Endodermal cell (in vitro differentiated cells): ENCODE data around the gene CSF1. TPM values are rescaled to one million over a fixed set of nuclear protein-coding genes. Genes with fewer than 3 reads are reported as not detected.

Experiments
- DNase-seq: peaks from one replicate; pipeline ENCODE4 v3.0.0-alpha.2; 2017
- H3K27ac ChIP-seq: 2 replicates; pipeline ENCODE4 v1.5.1; 2013; ENCODE audit warnings: mild to moderate bottlenecking, low read depth, low read length, moderate library complexity
- H3K27me3 ChIP-seq: 2 replicates; pipeline ENCODE4 v1.6.1; 2013; ENCODE audit warnings: mild to moderate bottlenecking, low read length, moderate library complexity; ENCODE audit not compliant: insufficient read depth, control insufficient read depth, poor library complexity, severe bottlenecking
- H3K36me3 ChIP-seq: 2 replicates; pipeline ENCODE4 v1.7.0; 2013; ENCODE audit warnings: mild to moderate bottlenecking, low read length, moderate library complexity; ENCODE audit not compliant: control insufficient read depth, insufficient read depth
- H3K4me1 ChIP-seq: one replicate; pipeline ENCODE4 v1.7.0; 2013; ENCODE audit warnings: low read length; ENCODE audit not compliant: control insufficient read depth, insufficient read depth
- H3K4me3 ChIP-seq: 2 replicates; pipeline ENCODE4 v1.5.1; 2013; ENCODE audit warnings: mild to moderate bottlenecking, low read length, moderate library complexity
- H3K9ac ChIP-seq: 2 replicates; pipeline ENCODE4 v1.6.1; 2013; ENCODE audit warnings: mild to moderate bottlenecking, low read length, moderate library complexity; ENCODE audit not compliant: poor library complexity, severe bottlenecking; ENCODE audit errors: extremely low read depth
- H3K9me3 ChIP-seq: 2 replicates; pipeline ENCODE4 v1.6.1; 2013; ENCODE audit warnings: mild to moderate bottlenecking, low read length, moderate library complexity; ENCODE audit not compliant: control insufficient read depth
- H3K27ac Mint-ChIP-seq: 2 replicates; pipeline ENCODE4 v1.8.0; 2020; ENCODE audit warnings: mixed read lengths
- H3K27me3 Mint-ChIP-seq: 2 replicates; pipeline ENCODE4 v1.8.0; 2021; ENCODE audit warnings: mild to moderate bottlenecking, mixed read lengths; ENCODE audit not compliant: insufficient read depth
- H3K36me3 Mint-ChIP-seq: 2 replicates; pipeline ENCODE4 v1.8.0; 2020; ENCODE audit warnings: low read depth, mixed read lengths
- H3K4me1 Mint-ChIP-seq: 2 replicates; pipeline ENCODE4 v1.8.0; 2020; ENCODE audit warnings: mixed read lengths
- H3K4me3 Mint-ChIP-seq: 2 replicates; pipeline ENCODE4 v1.8.0; 2020; ENCODE audit warnings: mild to moderate bottlenecking, moderate library complexity, mixed read lengths
- H3K9me3 Mint-ChIP-seq: 2 replicates; pipeline ENCODE4 v1.8.0; 2020; ENCODE audit warnings: mild to moderate bottlenecking, mixed read lengths
- WGBS, 2 experiments: methylation state at CpG; one replicate each; pipeline versions ENCODE4 v1.1.5 to v1.1.7; 2013; ENCODE audit warnings: missing lambda C conversion rate in 2 of 2, mixed read lengths in 1 of 2; ENCODE audit not compliant: insufficient coverage in 1 of 2, insufficient read length in 1 of 2; 5-methylcytosine and 5-hydroxymethylcytosine counted together
- total RNA-seq, 2 donors: library from RNA; stranded (reverse); fragmentation: NEBNext Ultra II Directional in 1 of 2; extraction: Animal tissue kit (Norgen Biotek cat#: 25700) in 1 of 2; gene quantifications; 2 replicates in 1 of 2; 3 replicates in 1 of 2; pipeline ENCODE4 v1.2.1, GENCODE V29; 2021
- TF ChIP-seq, protein P1 (sequence below): fragments of 200-600 bp; sonication (generic); conservative IDR thresholded peaks from 2 replicates; pipeline ENCODE4 v1.5.0; 2021; ENCODE audit warnings: antibody characterized with exemption, mild to moderate bottlenecking

CSF1 gene
- total RNA-seq, 2 donors from 2014 or later = 1.0 to 2.1 TPM

DNA sequence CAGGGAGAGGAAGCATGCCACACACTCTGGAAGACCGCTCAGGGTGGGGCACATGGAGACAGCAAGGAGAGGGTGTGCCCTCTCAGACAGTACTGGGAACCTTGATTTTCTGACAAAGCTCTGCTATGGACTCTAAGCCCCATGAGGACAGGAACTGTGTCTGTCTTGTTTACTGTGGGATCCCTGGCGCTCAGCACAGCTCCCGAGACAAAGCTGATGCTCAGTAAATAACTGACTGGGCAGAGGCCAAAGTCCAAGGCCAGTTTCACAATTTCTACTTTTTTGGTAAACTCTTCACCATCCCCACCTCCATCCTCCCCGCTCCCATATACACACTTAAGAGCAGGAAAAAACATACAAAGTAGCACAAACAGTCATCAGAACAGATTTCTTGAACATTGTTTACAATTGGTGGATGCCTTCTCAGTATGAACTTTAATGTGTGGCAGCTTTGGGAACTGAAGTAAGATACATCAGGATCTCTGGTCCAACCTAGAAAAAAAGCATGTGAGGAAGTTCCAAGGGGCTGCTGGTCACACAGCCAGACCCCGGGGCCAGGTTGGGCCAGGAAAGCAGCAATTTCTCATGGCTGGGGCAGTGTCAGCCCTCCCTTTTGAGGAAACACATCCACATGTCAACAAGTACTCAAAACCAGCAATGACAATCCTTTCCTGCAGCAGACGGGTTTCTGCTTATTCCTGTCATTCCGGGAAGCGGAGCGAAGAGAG, 68.3 kb downstream of the CSF1 start:
- Histone ChIP-seq H3K9ac (no peak overlapping the region), H3K4me1 (no peaks in the 10 kb centered on the region), H3K27ac (no peak overlapping the region), H3K27me3 (no peaks in the 10 kb centered on the region), H3K9me3 (no peaks in the 10 kb centered on the region), H3K36me3 (no peaks in the 10 kb centered on the region), H3K4me3 (no peak overlapping the region)
- Mint-ChIP-seq H3K27me3 (peaks cover 38% of the 10 kb centered on the region), H3K36me3 (no peaks in the 10 kb centered on the region), H3K9me3 (no peaks in the 10 kb centered on the region), H3K4me3 (no peak overlapping the region), H3K4me1 (peaks cover 10% of the 10 kb centered on the region), H3K27ac (no peak overlapping the region)
- DNase-seq = no peak
- TF ChIP-seq, protein P1, sequence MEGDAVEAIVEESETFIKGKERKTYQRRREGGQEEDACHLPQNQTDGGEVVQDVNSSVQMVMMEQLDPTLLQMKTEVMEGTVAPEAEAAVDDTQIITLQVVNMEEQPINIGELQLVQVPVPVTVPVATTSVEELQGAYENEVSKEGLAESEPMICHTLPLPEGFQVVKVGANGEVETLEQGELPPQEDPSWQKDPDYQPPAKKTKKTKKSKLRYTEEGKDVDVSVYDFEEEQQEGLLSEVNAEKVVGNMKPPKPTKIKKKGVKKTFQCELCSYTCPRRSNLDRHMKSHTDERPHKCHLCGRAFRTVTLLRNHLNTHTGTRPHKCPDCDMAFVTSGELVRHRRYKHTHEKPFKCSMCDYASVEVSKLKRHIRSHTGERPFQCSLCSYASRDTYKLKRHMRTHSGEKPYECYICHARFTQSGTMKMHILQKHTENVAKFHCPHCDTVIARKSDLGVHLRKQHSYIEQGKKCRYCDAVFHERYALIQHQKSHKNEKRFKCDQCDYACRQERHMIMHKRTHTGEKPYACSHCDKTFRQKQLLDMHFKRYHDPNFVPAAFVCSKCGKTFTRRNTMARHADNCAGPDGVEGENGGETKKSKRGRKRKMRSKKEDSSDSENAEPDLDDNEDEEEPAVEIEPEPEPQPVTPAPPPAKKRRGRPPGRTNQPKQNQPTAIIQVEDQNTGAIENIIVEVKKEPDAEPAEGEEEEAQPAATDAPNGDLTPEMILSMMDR = no peak
- 88 to 99% methylated on average over 7 to 9 of the region's 9 CpGs for WGBS, 2 experiments

- Mint-ChIP-seq H3K27me3 (peaks cover 38% of the 10 kb centered on the region), H3K9me3 (no peaks in the 10 kb centered on the region), H3K36me3 (no peaks in the 10 kb centered on the region), H3K4me1 (peaks cover 10% of the 10 kb centered on the region), H3K27ac (no peak overlapping the region), H3K4me3 (no peak overlapping the region)
- WGBS, 2 experiments = 82 to 92% methylated on average over 4 to 5 of the region's 5 CpGs
- H3K9me3 ChIP-seq = no peaks in the 10 kb centered on the region
- no peak overlapping the region for H3K4me3 ChIP-seq
- DNase-seq = no peak
- H3K36me3 ChIP-seq = no peaks in the 10 kb centered on the region
- TF ChIP-seq, protein P1 = no peak
- no peaks in the 10 kb centered on the region for H3K27me3 ChIP-seq
- no peak overlapping the region for H3K27ac ChIP-seq
- H3K4me1 ChIP-seq = no peaks in the 10 kb centered on the region
- no peak overlapping the region for H3K9ac ChIP-seq
These were observed 68.9 kb downstream of the CSF1 start for GRCh38 chr1:109979489-109980091.

Other genes with a start within 250 kb of the CSF1 start
- 10 to 100 TPM; 18.4 to 30.3 TPM for gene GSTM2, start 242.8 kb upstream of the CSF1 start, total RNA-seq
- gene GSTM1, start 223.0 kb upstream of the CSF1 start, total RNA-seq = 10 to 100 TPM; 23.0 to 65.6 TPM
- under 1 TPM; 0.13 to 0.70 TPM for gene GSTM5, start 198.6 kb upstream of the CSF1 start, total RNA-seq
- gene GSTM3, start 169.8 kb upstream of the CSF1 start, total RNA-seq = 10 to 100 TPM in 1 of 2 donors, 1 to 10 TPM in 1; 5.5 to 10.3 TPM
- not detected for gene EPS8L3, start 146.9 kb upstream of the CSF1 start, total RNA-seq
- 10 to 100 TPM; 78.9 to 96.0 TPM for gene AHCYL1, start 73.9 kb downstream of the CSF1 start, total RNA-seq
- gene STRIP1, start 123.8 kb downstream of the CSF1 start, total RNA-seq = 10 to 100 TPM; 64.9 to 66.1 TPM
- not detected for gene ALX3, start 159.8 kb downstream of the CSF1 start, total RNA-seq
- not detected for gene UBL4B, start 201.6 kb downstream of the CSF1 start, total RNA-seq
- gene SLC6A17, start 239.6 kb downstream of the CSF1 start, total RNA-seq = under 1 TPM in 1 of 2 donors, not detected in 1; 0.07 TPM